ENCODE results near the gene KDF1. TPM values are rescaled to one million over a fixed set of nuclear protein-coding genes. Genes with fewer than 3 reads are reported as not detected.

KDF1 gene
- total RNA-seq, 4 donors from 2014 or later = 13.2 to 40.1 (median 31.8) TPM

- Histone ChIP-seq H3K9me3 (no peaks in the 10 kb centered on the region), H3K4me3 (peak overlapping the region; percentile 82 to 100 (median 88)), H3K27me3 (no peaks in the 10 kb centered on the region), H3K27ac (peak overlapping the region; percentile 80 to 86 (median 85)), H3K36me3 (peaks cover 0 to 28% (median 0%) of the 10 kb centered on the region in 3 donors), H3K4me1 (peaks cover 0 to 18% (median 4%) of the 10 kb centered on the region in 4 donors)
- no peak for DNase-seq
- TF ChIP-seq CTCF (IDR thresholded peaks at IDR 0.05) = no peak
- TF ChIP-seq POLR2A (IDR thresholded peaks at IDR 0.05) = no peak
These were observed 59.3 kb downstream of the KDF1 start for GRCh38 chr1:26900815-26901511.

- Histone ChIP-seq H3K4me3 (peak within 1 kb of the TSS; percentile 82 to 100 (median 88)), H3K27ac (peak within 1 kb of the TSS; percentile 80 to 86 (median 85)), H3K36me3 (peaks cover 0 to 35% (median 0%) of the 10 kb centered on the region in 3 donors), H3K27me3 (no peaks in the 10 kb centered on the region), H3K4me1 (peaks cover 0 to 18% (median 4%) of the 10 kb centered on the region in 4 donors), H3K9me3 (no peaks in the 10 kb centered on the region)
- DNase-seq = peak; percentile 92 to 96 (median 94)
- TF ChIP-seq CTCF (IDR thresholded peaks at IDR 0.05) = peak in 1 of 6 experiments; percentile 2
- TF ChIP-seq POLR2A (IDR thresholded peaks at IDR 0.05) = peak; percentile 55 to 65
These were observed 60.1 kb downstream of the KDF1 start, which contains the start of gene GPATCH3 for GRCh38 chr1:26900001-26900814. Gene GPATCH3, minus strand, starts transcription at chr1:26900467. Its CDS starts 25 bp downstream, at chr1:26900442.

Other genes with a start within 250 kb of the KDF1 start
- gene PIGV, start 172.5 kb downstream of the KDF1 start, total RNA-seq = 10 to 100 TPM in 3 of 4 donors, 1 to 10 TPM in 1; 9.9 to 24.5 (median 18.1) TPM
- 10 to 100 TPM; 12.4 to 40.3 (median 29.0) TPM for gene ZDHHC18, start 133.8 kb downstream of the KDF1 start, total RNA-seq
- 10 to 100 TPM; 19.8 to 66.6 (median 44.6) TPM for gene SFN, start 97.3 kb downstream of the KDF1 start, total RNA-seq
- 10 to 100 TPM; 13.5 to 19.6 (median 17.3) TPM for gene GPN2, start 70.2 kb downstream of the KDF1 start, total RNA-seq
- gene GPATCH3, start 60.0 kb downstream of the KDF1 start, total RNA-seq = 10 to 100 TPM in 3 of 4 donors, 1 to 10 TPM in 1; 8.4 to 28.5 (median 14.2) TPM
- 10 to 100 TPM in 3 of 4 donors, not detected in 1; 16.2 to 46.4 (median 30.7) TPM for gene NR0B2, start 46.5 kb downstream of the KDF1 start, total RNA-seq
- gene NUDC, start 38.7 kb downstream of the KDF1 start, total RNA-seq = 10 to 100 TPM; 27.8 to 53.6 (median 31.7) TPM
- gene TRNP1, start 33.2 kb upstream of the KDF1 start, total RNA-seq = 10 to 100 TPM in 1 of 4 donors, 1 to 10 TPM in 2, not detected in 1; 1.9 to 12.2 (median 3.2) TPM
- 1 to 10 TPM in 1 of 4 donors, under 1 TPM in 2, not detected in 1; 0.70 to 5.1 (median 0.80) TPM for gene TENT5B, start 52.4 kb upstream of the KDF1 start, total RNA-seq
- 10 to 100 TPM in 3 of 4 donors, 1 to 10 TPM in 1; 5.8 to 68.3 (median 48.2) TPM for gene SLC9A1, start 194.7 kb upstream of the KDF1 start, total RNA-seq